Fibroblast of the conjunctiva (primary cell): ENCODE results near the gene RBM4B.
A peak's percentile ranks its signal among the peaks of the same experiment; 100 is the strongest.
"Not testable (repeated sequence)": the region's sequence is repeated elsewhere in the genome, so short reads cannot be mapped to it uniquely, and the experiment has no call there.

Source experiments
- DNase-seq: peaks from one replicate; pipeline ENCODE4 v3.0.0-alpha.2; 2010; ENCODE audit warnings: low read depth

The RBM4B gene

DNA sequence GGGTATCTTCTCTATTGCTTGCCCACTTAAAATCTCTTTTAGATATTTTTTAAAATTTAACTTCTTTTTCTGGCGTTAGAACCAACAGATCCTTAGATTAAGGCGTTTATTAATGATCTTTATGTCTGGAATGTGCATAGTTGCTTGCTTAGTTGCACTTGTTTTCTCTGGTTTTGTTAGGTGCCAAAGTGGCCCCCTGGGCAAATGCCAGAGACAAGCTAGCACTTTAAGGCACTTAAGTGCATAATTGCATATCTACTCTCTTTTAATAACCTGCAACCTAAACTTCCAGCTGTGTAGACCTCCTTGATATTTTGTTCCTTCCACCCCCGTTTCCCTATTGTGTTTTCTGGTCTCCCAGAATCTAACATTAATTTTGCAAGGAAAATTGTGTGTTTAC lies 35.9 kb downstream of the RBM4B start:
- DNase-seq: no peak

DNA sequence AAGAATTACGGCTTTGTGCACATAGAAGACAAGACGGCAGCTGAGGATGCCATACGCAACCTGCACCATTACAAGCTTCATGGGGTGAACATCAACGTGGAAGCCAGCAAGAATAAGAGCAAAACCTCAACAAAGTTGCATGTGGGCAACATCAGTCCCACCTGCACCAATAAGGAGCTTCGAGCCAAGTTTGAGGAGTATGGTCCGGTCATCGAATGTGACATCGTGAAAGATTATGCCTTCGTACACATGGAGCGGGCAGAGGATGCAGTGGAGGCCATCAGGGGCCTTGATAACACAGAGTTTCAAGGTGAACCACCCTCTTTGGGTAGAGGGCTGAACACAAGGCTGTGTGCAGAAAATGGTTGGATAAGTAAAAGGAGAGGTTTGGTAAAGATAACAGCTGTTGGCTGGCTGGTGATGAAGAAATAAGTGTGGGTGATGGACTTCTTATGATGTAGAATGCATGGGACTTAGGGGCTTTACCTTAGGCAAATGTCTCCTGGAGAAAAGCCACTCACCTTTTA lies 37.8 kb downstream of the RBM4B start:
- DNase-seq: not testable (repeated sequence)

DNA sequence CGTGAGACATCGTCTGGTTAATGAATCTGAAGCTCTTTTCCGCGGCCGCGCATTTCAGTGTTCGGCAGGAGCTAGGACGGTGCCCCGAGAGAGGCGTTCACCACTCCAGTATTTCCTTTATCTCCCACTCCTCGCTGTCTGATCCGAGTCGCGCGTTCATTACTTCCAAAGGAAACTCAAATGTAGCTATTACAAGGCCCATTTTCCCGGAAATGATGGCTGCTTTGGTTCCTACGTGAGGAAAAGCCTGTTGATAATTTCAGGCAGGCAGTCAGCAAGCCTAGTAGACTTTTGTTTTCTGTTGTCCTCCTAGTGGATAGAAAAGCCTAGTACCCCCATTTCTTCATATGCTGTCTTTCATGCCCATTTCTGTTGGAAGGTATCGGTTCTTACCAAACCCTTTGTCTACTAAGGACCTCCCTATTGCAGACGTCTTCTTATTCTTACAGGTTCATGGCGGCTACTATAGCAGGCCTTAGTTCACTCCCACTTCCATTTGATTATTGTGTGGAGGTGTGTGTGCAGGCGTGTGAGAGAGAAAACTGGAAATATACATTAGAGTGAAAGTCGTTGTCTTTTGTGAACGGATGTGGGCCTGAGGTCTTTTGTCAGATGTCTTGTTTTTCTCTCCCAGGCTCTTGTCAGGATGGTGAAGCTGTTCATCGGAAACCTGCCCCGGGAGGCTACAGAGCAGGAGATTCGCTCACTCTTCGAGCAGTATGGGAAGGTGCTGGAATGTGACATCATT lies 38.4 kb downstream of the RBM4B start:
- no peak for DNase-seq

DNA sequence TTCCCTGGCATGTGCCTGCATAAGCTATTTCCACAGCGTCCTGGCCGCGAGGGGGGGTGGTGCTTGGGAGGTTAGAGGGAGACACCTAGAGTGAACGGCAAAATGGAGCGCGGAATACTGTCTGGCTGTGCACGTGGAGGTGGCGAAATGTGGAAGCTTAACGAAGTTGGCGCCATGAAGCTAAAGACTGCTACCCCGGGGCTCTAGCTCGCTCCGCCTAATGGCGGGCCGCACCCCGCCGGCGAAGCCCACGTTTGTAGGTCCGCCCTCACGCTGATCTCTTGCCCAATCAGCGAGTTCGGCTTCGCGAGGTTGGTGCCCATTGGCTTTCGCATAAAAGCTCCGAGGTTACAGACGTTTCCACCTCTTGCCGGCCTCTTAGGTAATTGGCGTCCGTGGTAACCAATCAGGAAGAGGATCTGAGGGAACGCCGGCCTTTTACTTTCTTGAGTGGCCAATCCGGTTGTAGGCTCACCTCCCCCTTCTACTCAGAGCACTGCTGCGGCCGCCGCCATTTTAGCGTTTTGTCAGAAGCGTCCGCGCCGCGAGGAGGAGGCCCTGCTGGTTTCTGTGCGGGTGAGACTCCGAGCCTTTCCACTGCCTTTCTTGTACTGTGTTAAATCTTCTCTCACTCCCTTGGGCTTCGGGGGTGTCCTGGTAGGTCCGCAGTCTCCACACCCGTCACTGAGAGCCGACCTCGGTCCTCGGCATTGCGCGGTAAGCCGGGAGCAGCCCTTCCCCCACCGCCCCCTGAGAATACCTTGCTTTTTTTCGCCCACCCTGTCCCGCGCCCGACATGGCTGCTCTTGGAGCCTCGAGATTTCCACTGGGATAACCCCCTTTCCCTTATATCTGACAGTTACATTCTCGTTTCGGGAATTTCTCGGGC lies 39.3 kb downstream of the RBM4B start, which contains the start of gene RBM4:
RBM4 (plus strand) TSS at position 527 of the 889 bp plus-strand sequence. CDS start 1,009 bp downstream, outside the sequence.
- DNase-seq: peak; percentile 99

DNA sequence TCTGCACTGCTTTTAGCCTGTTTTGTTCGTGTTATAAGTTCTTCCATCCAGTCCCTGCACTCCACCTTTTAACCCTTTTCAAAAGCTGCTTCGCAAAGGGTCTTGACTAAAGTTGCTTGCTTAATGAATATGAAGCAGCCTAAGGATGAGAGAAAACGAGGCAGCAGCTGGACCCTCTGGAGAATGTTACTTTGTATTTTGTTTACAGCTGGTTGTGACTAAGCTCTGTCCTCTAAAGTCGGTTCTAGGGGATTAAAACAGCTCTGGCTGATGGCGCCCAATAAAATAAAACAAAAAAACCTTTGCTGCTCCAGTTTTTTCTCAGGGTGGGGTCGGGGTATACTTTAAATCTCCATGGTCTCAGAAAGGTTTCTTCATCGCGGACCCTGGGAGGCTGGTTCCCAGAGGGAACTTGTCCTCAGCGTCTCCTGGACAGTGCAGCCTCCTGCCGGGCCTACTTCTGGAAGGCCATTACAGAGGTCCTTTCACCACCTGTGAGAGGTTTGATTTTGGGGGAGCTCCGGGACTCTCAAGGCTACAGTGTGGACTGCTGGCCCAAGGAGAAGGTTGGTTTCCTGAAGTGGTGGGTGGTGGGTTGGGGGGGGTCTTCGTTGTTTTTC lies 40.0 kb downstream of the RBM4B start:
- DNase-seq: no peak

DNA sequence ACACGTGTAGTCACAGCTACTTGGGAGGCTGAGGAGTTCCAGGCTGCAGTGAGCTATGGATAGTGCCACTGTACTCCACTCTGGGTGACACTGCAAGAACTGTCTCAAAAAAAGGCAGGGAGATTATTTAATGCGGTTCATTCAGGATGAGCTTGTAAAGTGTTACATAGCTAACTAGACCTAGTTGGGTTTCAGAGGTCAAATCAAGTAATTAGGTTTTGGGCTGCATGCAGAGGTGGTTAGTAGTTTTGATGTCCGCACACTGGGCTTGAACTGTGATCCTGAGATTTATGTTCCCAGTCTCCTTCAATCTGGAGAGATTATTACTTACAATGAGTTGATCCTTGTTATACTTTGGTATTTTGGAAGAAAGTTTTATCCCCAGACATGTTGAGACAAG lies 41.3 kb downstream of the RBM4B start:
- DNase-seq: no peak

DNA sequence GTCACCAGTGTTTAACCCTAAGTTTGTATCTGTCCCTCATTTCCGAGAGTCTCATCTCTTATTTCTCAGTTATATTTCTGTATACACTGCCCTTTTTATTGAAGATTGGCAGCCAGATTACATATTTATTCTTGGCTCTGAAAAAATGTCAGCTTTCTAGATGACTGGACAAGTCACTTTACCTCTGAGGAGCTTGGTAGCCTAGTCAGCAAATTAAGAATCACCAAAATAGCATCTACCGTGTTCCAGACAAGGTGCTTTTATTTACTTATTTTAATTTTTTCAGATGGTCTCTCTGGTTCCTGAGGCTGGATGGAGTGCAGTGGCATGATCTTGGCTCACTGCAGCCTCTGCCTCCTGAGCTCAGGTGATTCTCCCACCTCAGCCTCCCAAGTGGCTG lies 44.7 kb downstream of the RBM4B start:
- DNase-seq: no peak

DNA sequence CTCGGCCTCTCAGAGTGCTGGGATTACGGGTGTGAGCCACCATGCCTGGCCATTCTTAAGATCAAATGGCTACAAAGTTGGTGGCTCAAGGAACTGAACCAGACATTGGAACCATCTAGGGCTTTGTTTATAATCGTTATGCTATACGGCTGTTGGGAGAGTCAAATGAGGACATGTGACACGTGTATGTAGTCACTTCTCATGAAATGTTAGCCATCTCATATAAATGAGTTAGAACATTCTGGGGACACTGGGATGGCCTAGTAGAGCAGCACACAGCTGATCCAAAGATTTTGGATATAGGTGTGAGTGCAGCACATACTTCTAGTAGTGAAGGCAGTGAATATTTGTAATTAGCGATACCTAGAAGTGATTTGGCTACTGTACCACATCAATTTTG lies 45.8 kb downstream of the RBM4B start:
- no peak for DNase-seq

DNA sequence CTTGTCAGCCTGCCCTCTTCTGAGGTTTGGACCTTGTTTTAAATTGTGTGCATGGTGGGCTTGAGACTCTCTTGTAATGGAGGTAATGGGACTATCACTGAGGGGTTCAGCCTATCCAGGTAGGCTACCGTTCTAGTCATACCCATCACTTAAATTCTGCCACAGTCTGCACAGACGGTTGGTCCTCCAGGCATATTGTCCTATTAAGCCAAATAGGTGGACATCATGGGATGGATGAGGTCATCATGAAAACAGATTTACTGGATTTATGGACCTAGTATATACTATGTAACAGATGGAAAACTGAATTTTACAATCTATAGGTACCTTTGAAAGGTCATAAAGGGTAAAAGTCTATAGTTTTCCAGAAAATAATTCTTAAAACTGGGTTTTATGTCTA lies 48.3 kb downstream of the RBM4B start:
- DNase-seq: no peak

DNA sequence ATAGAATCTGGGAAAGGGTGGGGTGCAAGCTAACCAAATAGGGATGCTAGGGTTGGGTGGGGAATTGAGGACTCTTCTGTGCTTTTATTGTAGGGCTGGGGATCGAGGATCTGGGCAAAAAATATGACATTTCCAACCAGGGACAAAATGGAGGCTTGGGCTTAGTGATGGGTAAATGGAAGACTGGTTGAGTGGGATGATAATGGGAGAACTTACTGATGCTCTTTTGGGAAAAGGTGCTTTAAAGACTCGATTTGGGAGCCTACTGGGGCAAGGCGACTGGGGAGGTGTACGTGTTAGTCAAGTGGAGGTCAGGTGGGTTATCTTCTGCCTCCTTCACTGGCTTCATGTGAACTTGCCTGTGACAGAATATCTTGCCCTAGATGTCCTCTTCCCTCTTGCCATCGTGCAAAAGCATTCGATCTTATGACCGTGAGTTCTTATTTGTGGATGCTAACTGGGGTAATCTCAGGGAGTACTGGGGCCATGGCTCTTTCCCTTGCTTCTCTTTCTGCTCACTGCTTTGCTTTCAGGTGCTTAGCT lies 49.6 kb downstream of the RBM4B start:
- DNase-seq: no peak

DNA sequence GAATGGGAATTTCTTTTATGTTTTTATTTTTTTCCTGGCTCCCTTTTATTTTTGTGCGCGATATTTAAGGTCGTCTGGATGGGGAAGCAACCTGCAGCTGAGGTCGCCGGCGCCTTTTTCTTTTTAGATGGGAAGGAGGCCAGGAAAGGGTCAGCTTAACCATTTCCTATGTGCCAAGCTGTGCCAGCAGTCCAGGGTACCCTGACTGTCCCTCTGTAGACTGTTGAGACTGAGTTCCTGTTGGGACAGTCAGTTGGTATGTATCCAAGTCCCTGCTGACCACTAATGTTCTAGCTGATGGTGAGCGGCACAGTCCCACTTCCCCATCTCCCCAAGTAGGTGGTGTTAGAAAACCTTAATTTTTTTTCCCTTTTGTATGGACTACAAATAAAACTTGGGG lies 50.8 kb downstream of the RBM4B start:
- no peak for DNase-seq

DNA sequence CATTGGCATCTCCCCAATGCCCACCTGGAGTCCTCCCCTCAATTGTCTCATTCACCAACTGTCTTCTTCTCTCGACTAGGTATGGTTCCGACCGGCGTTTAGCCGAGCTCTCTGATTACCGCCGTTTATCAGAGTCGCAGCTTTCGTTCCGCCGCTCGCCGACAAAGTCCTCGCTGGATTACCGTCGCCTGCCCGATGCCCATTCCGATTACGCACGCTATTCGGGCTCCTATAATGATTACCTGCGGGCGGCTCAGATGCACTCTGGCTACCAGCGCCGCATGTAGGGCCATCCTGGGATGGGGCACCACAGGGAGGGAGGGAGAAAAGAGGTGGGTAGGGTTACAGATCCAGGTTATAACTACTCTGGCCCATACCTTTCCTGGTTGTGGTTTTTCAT lies 51.3 kb downstream of the RBM4B start:
- no peak for DNase-seq

DNA sequence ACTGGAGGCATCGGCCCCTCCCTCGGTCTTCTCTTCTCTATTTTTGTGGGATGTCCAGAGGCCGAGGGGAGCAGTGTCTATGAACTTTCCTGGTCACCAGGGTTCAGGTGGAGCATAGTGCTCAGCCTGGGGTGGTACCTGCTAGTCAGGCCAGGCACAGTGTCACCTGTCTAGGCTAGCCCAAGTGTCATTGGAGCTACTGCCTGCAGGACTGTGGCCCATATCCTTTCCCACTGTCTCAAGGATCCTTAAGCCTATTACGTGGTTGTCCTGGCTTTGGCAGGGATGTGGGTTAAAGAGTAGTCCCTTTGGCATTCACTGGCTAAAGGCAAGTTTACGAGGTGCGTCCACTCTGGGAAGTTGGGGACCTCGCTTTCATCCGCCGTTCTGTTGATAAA lies 51.9 kb downstream of the RBM4B start:
- no peak for DNase-seq

DNA sequence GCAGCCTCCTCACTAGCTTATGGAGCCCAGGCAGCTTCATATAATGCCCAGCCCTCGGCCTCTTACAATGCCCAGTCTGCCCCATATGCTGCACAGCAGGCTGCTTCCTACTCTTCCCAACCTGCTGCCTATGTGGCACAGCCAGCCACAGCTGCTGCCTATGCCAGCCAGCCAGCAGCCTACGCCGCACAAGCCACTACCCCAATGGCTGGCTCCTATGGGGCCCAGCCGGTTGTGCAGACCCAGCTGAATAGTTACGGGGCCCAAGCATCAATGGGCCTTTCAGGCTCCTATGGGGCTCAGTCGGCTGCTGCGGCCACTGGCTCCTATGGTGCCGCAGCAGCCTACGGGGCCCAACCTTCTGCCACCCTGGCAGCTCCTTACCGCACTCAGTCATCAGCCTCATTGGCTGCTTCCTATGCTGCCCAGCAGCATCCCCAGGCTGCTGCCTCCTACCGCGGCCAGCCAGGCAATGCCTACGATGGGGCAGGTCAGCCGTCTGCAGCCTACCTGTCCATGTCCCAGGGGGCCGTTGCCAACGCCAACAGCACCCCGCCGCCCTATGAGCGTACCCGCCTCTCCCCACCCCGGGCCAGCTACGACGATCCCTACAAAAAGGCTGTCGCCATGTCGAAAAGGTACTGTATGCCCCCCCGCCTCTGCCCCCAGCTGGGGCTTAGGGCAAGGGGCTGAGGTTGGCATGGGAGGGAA lies 52.5 kb downstream of the RBM4B start:
- no peak for DNase-seq

DNA sequence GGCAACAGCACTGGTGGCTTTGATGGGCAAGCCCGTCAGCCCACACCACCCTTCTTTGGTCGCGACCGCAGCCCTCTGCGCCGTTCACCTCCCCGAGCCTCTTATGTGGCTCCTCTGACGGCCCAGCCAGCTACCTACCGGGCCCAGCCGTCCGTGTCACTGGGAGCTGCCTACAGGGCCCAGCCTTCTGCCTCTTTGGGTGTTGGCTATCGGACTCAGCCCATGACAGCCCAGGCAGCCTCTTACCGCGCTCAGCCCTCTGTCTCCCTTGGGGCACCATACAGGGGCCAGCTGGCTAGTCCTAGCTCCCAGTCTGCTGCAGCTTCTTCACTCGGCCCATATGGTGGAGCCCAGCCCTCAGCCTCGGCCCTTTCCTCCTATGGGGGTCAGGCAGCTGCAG lies 53.2 kb downstream of the RBM4B start:
- DNase-seq: no peak

DNA sequence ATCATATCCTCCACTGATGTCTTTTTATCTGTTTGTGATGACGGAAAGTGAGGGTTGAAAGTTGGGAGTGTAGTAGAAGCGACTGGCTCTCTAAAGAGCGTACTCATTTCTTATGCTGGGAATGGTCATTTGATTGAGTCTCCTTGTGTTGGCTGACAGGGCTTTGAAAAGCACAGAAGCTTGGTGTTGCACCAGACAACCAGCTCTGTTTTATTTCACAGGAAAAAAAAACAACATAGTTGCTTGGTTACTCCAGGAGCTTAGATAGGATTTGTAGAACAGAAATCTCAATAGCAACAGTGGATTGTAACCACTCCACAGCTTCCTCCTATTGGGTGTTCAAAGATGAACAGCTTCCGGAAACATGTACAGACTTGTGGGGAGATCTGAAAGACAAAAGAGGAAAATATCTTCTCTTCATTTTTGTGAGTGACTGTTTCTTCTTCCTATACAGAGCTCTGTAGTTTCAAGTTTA lies 58.6 kb downstream of the RBM4B start:
- peak; percentile 59 for DNase-seq

DNA sequence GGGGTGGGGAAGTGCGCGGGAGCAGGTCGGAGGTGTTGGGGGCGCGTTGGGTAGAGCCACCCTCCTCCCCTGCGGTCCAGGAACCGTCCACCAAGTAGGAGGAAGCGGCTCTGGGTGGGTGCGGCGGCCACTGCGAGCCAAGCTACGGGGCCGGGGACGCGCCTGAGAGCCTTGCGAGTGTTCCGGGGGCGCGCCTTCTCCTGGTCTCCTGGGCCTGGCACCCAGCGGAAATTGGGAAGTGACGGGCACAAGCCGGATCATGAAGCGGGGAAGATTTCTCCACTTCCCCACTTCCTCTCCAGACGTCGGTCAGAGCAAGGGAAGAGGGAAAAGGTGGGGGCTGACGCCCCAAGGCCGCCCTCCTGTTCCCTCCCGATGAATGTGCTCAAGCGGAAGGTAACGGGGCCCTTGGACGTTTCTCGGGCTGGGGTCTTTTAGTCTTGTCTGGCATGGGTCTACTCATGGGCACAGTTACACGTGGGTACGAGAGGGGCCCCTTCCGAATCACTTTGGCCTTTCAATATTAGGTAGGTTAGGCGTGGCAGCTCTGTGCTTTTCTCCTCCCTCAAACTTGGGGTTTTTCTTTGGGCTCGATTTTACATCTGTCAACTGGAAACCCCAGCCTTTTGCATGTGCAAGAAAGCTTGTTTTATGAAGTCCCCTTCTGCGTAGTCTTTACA lies 60.4 kb downstream of the RBM4B start:
- DNase-seq: no peak

DNA sequence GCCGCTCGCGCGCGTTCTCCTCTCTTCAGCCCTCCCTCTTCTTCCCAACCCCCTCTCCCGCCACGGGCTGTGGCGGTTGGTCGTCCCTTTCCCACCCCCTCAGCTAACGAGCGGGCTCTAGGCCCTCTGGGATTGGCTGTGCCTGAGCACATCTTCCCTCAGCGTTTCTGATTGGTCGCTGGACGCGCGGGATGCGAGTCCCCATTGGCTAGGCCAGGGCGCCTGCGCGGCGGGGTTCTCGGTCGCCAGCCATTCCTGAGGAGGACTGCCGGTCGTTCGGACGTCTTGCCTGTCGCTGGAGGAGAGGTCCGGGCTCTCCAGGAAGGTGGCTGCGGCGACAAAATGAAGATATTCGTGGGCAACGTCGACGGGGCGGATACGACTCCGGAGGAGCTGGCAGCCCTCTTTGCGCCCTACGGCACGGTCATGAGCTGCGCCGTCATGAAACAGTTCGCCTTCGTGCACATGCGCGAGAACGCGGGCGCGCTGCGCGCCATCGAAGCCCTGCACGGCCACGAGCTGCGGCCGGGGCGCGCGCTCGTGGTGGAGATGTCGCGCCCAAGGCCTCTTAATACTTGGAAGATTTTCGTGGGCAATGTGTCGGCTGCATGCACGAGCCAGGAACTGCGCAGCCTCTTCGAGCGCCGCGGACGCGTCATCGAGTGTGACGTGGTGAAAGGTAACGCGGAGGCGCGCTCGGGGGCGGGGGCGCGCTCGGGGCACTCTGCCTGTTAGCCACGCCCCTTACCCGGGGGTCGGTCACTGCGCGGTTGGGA lies 61.1 kb downstream of the RBM4B start, which contains the start of gene RBM14:
RBM14 (plus strand) TSS at position 252 of the 776 bp plus-strand sequence; CDS start at position 343, 91 bp downstream.
- peak; percentile 97 for DNase-seq
